OCI-LY3 (cell line): ENCODE measurements around the gene HCRTR1.

Experiments used
- EZH2phosphoT487 ChIP-seq: fragments of 200-600 bp; shearing (Covaris generic); IDR thresholded peaks from 2 replicates; pipeline ENCODE4 v1.6.1; 2018; ENCODE audit warnings: antibody characterized with exemption, mixed run types, low read depth
- TF ChIP-seq, protein P1 (sequence below): fragments of 200-600, 300-600 bp; sonication (generic); IDR thresholded peaks from 2 replicates; pipeline ENCODE4 v1.5.1; 2014; ENCODE audit warnings: antibody characterized with exemption, low read length, low read depth

DNA sequence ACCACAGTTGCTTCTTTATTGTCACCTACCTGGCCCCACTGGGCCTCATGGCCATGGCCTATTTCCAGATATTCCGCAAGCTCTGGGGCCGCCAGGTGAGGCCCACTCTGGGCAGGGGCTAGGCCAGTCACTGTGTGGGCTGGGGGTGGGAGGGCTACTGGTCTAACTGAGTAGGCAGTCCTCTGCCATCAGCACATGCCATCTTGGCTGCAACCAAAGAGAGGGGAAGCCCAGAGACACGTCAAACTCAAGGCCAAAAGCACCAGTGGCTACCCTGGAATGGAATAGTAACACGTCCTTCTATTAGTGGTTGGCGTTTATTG, 4.0 kb downstream of the HCRTR1 start:
- TF ChIP-seq, protein P1, sequence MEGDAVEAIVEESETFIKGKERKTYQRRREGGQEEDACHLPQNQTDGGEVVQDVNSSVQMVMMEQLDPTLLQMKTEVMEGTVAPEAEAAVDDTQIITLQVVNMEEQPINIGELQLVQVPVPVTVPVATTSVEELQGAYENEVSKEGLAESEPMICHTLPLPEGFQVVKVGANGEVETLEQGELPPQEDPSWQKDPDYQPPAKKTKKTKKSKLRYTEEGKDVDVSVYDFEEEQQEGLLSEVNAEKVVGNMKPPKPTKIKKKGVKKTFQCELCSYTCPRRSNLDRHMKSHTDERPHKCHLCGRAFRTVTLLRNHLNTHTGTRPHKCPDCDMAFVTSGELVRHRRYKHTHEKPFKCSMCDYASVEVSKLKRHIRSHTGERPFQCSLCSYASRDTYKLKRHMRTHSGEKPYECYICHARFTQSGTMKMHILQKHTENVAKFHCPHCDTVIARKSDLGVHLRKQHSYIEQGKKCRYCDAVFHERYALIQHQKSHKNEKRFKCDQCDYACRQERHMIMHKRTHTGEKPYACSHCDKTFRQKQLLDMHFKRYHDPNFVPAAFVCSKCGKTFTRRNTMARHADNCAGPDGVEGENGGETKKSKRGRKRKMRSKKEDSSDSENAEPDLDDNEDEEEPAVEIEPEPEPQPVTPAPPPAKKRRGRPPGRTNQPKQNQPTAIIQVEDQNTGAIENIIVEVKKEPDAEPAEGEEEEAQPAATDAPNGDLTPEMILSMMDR: no peak
- TF ChIP-seq EZH2phosphoT487: no peak
